HepG2 (cell line): ENCODE results near the gene DAZL. TPM values are rescaled to one million over a fixed set of nuclear protein-coding genes. Genes with fewer than 3 reads are reported as not detected.

ENCODE experiments used
- ATAC-seq: fragments of 200-7000 bp; cut with Tn5 transposase; 3 replicates; pipeline ENCODE4 v1.9.1; 2020; ENCODE audit warnings: mild to moderate bottlenecking, moderate library complexity
- BruUV-seq: library from RNA; stranded (reverse); fragments of 400-500 nt; replicated peaks from 2 replicates; lab custom pipeline; 2021; lab: Mats Ljungman, UMichigan
- CTCF ChIA-PET: fragments of 300-600 bp; formaldehyde crosslinking; extraction: SDS; loops from one replicate; lab custom pipeline; 2021; ENCODE audit warnings: low total read pairs, inconsistent platforms, low intra/inter-chr PET ratio; lab: Yijun Ruan, JAX
- POLR2A ChIA-PET: fragments of 350-600 bp; sonication (Branson Sonifier 250); formaldehyde crosslinking; loops from one replicate; lab custom pipeline; 2020; ENCODE audit warnings: antibody characterized with exemption, inconsistent platforms; lab: Yijun Ruan, JAX
- DNase-seq: peaks from one replicate; pipeline ENCODE4 v3.0.0-alpha.2; 2015; ENCODE audit warnings: low spot score
- FAIRE-seq: peaks from 3 replicates; lab custom pipeline; 2011; peaks lifted over from hg19 to GRCh38; lab: Jason Lieb, UNC
- H2AFZ ChIP-seq: one replicate; pipeline ENCODE4 v1.6.1; 2011; ENCODE audit warnings: low read length, inconsistent platforms
- H3K27ac ChIP-seq: fragments of 300-600 bp; 3 replicates; pipeline ENCODE4 v1.8.0; 2011; ENCODE audit warnings: mixed run types, mild to moderate bottlenecking, mixed read lengths, low read length, inconsistent platforms; ENCODE audit not compliant: insufficient read depth; ENCODE audit errors: extremely low read length
- H3K27me3 ChIP-seq, 2 experiments: fragments of 200-600 bp in 1 of 2; 2 replicates in 1 of 2; 3 replicates in 1 of 2; pipeline versions ENCODE4 v1.6.0 to v1.8.0; 2011; ENCODE audit warnings: low read length in 2 of 2, mild to moderate bottlenecking in 2 of 2, moderate library complexity in 2 of 2, inconsistent platforms in 1 of 2; ENCODE audit not compliant: insufficient read depth in 2 of 2, control insufficient read depth in 1 of 2
- H3K36me3 ChIP-seq, 2 experiments: fragments of 200-600 bp in 1 of 2; replicated peaks in 1 of 2; 2 replicates in 1 of 2; 3 replicates in 1 of 2; pipeline versions ENCODE4 v1.5.1 to v1.8.0; 2011; ENCODE audit warnings: low read length in 2 of 2, inconsistent platforms in 1 of 2; ENCODE audit not compliant: insufficient read depth in 2 of 2, control insufficient read depth in 1 of 2
- H3K4me1 ChIP-seq: 2 replicates; pipeline ENCODE4 v1.5.1; 2012; ENCODE audit warnings: low read length, inconsistent platforms; ENCODE audit not compliant: insufficient read depth
- H3K4me2 ChIP-seq: 2 replicates; pipeline ENCODE4 v1.6.0; 2011; ENCODE audit warnings: low read depth, low read length, inconsistent platforms
- H3K4me3 ChIP-seq, 3 experiments: fragments of 200-600 bp in 1 of 3; sonication (generic), shearing (Covaris generic) in 1 of 3; replicated peaks in 1 of 3; 2 replicates each; pipeline ENCODE4 v1.5.1; 2011 to 2016; ENCODE audit warnings: low read length in 3 of 3, inconsistent platforms in 2 of 3, low read depth in 2 of 3, mild to moderate bottlenecking in 2 of 3, control low read depth in 1 of 3, mixed read lengths in 1 of 3; ENCODE audit not compliant: insufficient read depth in 1 of 3
- H3K79me2 ChIP-seq: one replicate; pipeline ENCODE4 v1.6.1; 2011; ENCODE audit warnings: low read length, inconsistent platforms; ENCODE audit not compliant: insufficient read depth
- H3K9ac ChIP-seq: 2 replicates; pipeline ENCODE4 v1.6.0; 2011; ENCODE audit warnings: mild to moderate bottlenecking, low read depth, low read length, inconsistent platforms; ENCODE audit not compliant: insufficient read depth
- H3K9me3 ChIP-seq: 2 replicates; pipeline ENCODE4 v1.5.1; 2012; ENCODE audit warnings: mild to moderate bottlenecking, low read length
- H4K20me1 ChIP-seq: 2 replicates; pipeline ENCODE4 v1.6.0; 2011; ENCODE audit warnings: inconsistent platforms, mild to moderate bottlenecking, low read length, moderate library complexity; ENCODE audit not compliant: insufficient read depth
- CENPT ChIP-seq: sonication (generic); formaldehyde crosslinking; IDR thresholded peaks from 2 replicates; pipeline ENCODE4 v1.8.0; 2022; ENCODE audit warnings: low read depth, mild to moderate bottlenecking, moderate library complexity, missing genetic modification reagents
- FOXA1 ChIP-seq, 2 experiments: fragments of 450-650 bp in 1 of 2; sonication (generic) in 1 of 2; formaldehyde crosslinking in 1 of 2; IDR thresholded peaks; 2 replicates each; pipeline versions ENCODE4 v1.4.0 to v1.6.1; 2016 to 2020; ENCODE audit warnings: missing genetic modification reagents in 1 of 2
- FOXP1 ChIP-seq, 2 experiments: fragments of 450-650 bp in 1 of 2; IDR thresholded peaks; 2 replicates each; pipeline ENCODE4 v1.6.1; 2017 to 2018; ENCODE audit warnings: antibody characterized with exemption in 1 of 2
- PHF21A ChIP-seq: sonication (generic); formaldehyde crosslinking; IDR thresholded peaks from 2 replicates; pipeline ENCODE4 v1.5.0; 2020; ENCODE audit warnings: mild to moderate bottlenecking, missing genetic modification reagents
- RFX3 ChIP-seq: IDR thresholded peaks from 2 replicates; pipeline ENCODE4 v1.6.1; 2016; ENCODE audit warnings: missing biosample characterization, missing genetic modification reagents
- SRSF9 ChIP-seq: fragments of 200-400 bp; formaldehyde crosslinking; IDR thresholded peaks from 2 replicates; pipeline ENCODE4 v1.6.1; 2018; ENCODE audit warnings: borderline replicate concordance, mild to moderate bottlenecking, low read depth, low read length; ENCODE audit not compliant: insufficient read depth, poor library complexity, severe bottlenecking
- ZNF446 ChIP-seq: sonication (generic); formaldehyde crosslinking; IDR thresholded peaks from 2 replicates; pipeline ENCODE4 v1.5.0; 2020; ENCODE audit warnings: mild to moderate bottlenecking, missing genetic modification reagents
- WGBS: methylation state at CpG from one replicate; pipeline ENCODE4 v1.1.6; 2017; ENCODE audit warnings: low lambda C conversion rate; 5-methylcytosine and 5-hydroxymethylcytosine counted together
- in situ Hi-C: cut with HindIII; loops from 2 replicates; pipeline ENCODE4 v1.10.0; 2017; ENCODE audit warnings: low pct_unique_long_range_greater_than_20kb; ENCODE audit not compliant: extremely low pct_ligation_motif_present
- intact Hi-C: fragments of 100-400 bp; cut with micrococcal nuclease; formaldehyde crosslinking; loops from one replicate; pipeline ENCODE4 v1.10.0; 2022; ENCODE audit not compliant: unreplicated experiment
- polyA plus RNA-seq, 8 experiments: library from polyadenylated mRNA; depleted of rRNA in 3 of 8; stranded (reverse) in 7 of 8; unstranded in 1 of 8; fragments of >200 nt; fragmentation: Illumina TruSeq in 4 of 8; extraction: Trizol in 4 of 8; gene quantifications; 2 replicates each; pipeline versions ENCODE4 v1.2.1 to v1.2.3, GENCODE V29; 2011 to 2016; ENCODE audit warnings: low read depth in 4 of 8, missing spikeins in 1 of 8, mixed read lengths in 1 of 8; ENCODE audit not compliant: insufficient read depth in 1 of 8
- total RNA-seq, 5 experiments: library from RNA; depleted of rRNA; stranded (reverse); fragments of >200 nt; fragmentation: Illumina TruSeq; extraction: Trizol; gene quantifications; 2 replicates each; pipeline ENCODE4 v1.2.3, GENCODE V29; 2016; ENCODE audit warnings: low read depth in 1 of 5

The DAZL gene
- total and polyA plus RNA-seq, 2 of the 13 experiments (the other 11 are each of a cell fraction or from before 2014, with no cell fraction given): not detected

DNA sequence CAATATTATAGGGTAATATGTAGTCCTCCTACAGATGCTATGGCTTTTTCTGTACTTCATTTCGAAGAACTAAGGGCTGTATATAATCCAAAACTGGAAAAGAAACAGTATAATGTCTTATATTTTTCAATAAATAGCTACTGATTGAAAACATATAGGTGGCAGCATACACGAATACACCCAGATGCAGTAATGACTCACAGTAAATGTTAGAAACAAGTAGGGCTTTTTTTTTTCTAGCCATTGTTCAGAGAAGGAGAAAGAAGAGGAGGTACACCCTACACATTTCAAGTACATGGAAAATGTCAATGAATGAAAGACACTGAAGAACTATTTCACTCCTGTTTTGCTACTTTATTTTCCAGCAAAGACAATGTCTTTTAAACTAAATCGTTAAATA, 9.4 kb downstream of the DAZL start (continued):
- TF ChIP-seq CENPT (no peak), SRSF9 (no peak), RFX3 (no peak), PHF21A (CRISPR knock-in tag) (no peak), ZNF446 (no peak)

DNA sequence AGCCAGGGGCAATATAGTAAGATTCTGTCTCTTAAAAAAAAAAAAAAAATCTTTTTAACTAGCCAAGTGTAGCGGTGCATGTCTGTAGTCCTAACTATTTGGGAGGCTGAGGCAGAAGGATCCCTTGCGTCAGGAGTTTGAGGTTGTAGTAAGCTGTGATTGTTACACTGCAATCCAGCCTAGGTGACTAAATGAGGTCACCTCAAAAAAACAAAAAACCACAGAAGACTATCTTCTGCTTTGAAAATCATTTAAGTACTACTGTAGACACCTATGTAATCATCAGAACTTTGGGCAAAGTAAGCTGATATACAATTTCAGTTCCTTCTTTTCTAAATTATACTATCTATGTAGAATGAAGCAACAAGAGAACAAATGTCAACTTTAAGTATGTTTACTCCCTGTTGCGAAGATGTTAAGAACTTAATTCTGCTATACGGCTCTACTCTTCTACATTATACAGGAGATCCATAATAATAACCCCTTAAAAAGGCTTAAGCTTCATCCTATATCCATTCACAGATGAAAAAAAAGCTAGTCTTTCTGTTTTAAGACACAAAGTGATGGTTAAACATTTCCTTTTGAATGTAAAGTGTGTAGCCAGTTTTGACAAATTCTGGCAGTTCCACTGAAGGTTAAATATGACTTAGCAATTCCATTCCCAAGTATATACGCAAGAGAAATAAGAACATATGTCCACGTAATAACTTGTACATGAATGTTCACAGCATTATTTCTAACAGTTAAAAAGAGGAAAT, 15.2 kb downstream of the DAZL start:
- H3K9me3 ChIP-seq: no peaks in the 10 kb centered on the region
- intact Hi-C loops: no loop called here
- no peak for TF ChIP-seq FOXP1 (IDR thresholded peaks at IDR 0.05)
- TF ChIP-seq FOXP1 (CRISPR knock-in tag; IDR thresholded peaks at IDR 0.05): no peak
- TF ChIP-seq FOXA1 (IDR thresholded peaks at IDR 0.05): no peak
- no peak for TF ChIP-seq FOXA1 (CRISPR knock-in tag; IDR thresholded peaks at IDR 0.05)
- TF ChIP-seq, all 625 proteins: peak for 0
- Histone ChIP-seq H3K4me2 (no peak overlapping the region), H3K4me3 (no peak overlapping the region), H3K4me1 (no peaks in the 10 kb centered on the region), H3K79me2 (no peaks in the 10 kb centered on the region), H3K27ac (no peak overlapping the region), H4K20me1 (no peaks in the 10 kb centered on the region), H3K36me3 (no peaks in the 10 kb centered on the region), H3K9ac (no peak overlapping the region), H3K27me3 (no peaks in the 10 kb centered on the region), H2AFZ (no peak overlapping the region)
- CTCF ChIA-PET: no interaction called here
- no TSS peak for BruUV-seq
- POLR2A ChIA-PET: no interaction called here
- no peak for ATAC-seq
- in situ Hi-C loops: loop anchor here (25.0 kb wide), 1 partner anchor 1247 kb away; no protein-coding TSS in a partner anchor
- FAIRE-seq: no peak
- no peak for DNase-seq
- 36% methylated on average over 6 of the region's 6 CpGs for WGBS
